AG09309 (cell line): ENCODE results near the gene BCL2A1.

ENCODE experiments used
- DNase-seq: peaks from one replicate; pipeline ENCODE4 v3.0.0-alpha.2; 2010; ENCODE audit warnings: low read depth
- H3K4me3 ChIP-seq: 2 replicates; pipeline ENCODE4 v1.5.1; 2011; ENCODE audit warnings: mild to moderate bottlenecking, low read depth, low read length, moderate library complexity; ENCODE audit not compliant: control insufficient read depth
- CTCF ChIP-seq: IDR thresholded peaks from 2 replicates; pipeline ENCODE4 v1.5.1; 2011; ENCODE audit warnings: mild to moderate bottlenecking, low read depth, low read length, inconsistent platforms; ENCODE audit not compliant: insufficient read depth, control insufficient read depth; ENCODE audit errors: missing control alignments

The BCL2A1 gene

DNA sequence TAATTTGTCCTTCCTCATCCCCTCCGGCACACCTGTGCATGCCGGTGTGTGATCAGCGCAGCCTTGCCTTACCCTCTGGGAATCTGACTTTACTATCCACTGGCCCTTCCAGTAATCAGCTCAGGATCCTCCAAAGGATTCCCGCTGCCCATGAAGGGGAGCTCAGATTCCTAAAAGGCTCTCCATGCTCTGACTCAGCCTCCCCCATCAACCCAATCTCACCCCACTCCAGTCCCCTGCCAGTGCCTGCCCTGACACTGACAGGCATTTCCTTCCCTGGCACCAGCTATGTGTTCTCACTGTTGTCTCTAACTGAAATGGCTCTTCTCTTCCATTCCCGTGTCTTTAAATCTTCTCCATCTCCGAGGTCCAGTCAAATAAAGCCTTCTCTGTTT lies 7.3 kb upstream of the BCL2A1 start:
- no peak for DNase-seq
- H3K4me3 ChIP-seq = no peak overlapping the region
- no peak for TF ChIP-seq CTCF

DNA sequence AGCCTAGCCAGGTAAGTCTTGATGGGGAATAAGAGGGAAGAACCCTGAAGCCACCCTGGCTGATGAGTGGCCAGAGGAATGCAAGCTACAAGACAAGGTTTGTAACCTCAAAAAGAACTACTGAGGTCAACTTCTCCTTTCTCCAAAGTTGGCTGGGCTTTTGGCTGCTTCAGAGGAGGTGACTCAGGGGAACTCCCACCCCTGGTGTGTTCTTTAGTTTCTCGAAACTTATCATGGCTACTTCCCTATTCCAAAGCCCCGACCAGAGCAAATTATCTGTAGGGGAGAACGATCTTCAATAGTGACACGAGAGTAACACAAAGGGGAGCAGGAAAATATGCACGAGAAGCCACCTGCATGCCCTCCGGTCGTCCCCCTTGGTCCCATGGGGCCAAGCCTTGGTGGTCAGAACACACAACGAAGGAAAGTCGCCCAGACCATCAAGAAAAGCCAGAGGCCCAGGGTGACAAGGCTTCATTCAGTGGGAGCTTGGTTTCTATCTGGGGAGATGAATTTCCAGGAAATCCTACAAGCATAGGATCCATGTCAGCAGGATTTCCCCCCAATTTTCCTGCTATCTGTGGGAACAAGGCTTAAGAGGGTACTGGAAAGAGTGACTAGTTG lies 6.5 kb upstream of the BCL2A1 start:
- DNase-seq = no peak
- H3K4me3 ChIP-seq = no peak overlapping the region
- TF ChIP-seq CTCF = no peak

GRCh38 chr15:79973456-79974195 lies 2.6 kb upstream of the BCL2A1 start:
- no peak overlapping the region for H3K4me3 ChIP-seq
- TF ChIP-seq CTCF = no peak
- DNase-seq = no peak

DNA sequence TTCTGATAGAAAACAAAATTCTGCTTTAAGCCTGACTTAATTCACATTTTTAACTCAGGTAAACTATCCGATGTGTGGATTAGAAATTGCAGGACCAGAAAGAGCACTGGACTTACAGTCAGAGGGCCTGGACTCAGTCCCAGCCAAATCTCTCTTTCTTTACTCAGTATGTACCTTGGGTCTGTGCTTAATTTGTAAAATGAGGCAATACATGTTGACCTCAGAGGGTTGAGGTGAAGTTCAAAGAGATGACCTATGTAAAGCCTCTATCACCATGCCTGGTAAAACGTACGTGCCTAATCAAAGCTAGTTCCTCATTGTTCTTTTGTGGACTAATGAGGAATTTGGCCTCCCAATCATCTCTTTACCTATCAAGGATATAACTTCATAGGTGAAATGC lies 1.9 kb upstream of the BCL2A1 start:
- no peak for DNase-seq
- H3K4me3 ChIP-seq = no peak overlapping the region
- TF ChIP-seq CTCF = no peak

DNA sequence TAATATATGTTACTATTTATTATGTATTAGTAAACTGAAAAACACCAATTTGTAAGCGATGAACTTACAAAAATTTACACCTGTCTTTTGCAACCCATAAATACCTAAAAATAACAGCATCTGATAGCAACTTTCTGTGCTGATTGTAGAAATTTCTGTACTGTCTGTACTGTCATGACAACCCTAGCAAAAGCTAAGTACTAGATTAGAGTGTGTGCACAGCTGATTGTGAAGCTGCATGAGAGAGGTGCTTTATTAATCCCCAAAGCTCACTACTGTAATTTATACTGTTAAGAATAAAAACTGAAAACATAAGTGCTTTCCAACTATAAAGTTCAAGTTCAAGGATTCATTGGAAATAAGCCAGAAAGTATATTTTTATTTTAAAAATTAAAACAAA lies 815 bp downstream of the BCL2A1 start:
- no peak for TF ChIP-seq CTCF
- no peak overlapping the region for H3K4me3 ChIP-seq

GRCh38 chr15:79969146-79969545 lies 1.9 kb downstream of the BCL2A1 start:
- H3K4me3 ChIP-seq = no peak overlapping the region
- TF ChIP-seq CTCF = no peak
- DNase-seq = no peak

More for the DNA sequence above, 815 bp downstream of the BCL2A1 start:
- DNase-seq = no peak
